GM19035 (cell line): ENCODE data around the gene COL23A1.

ENCODE experiments used
- ATAC-seq: cut with Tn5 transposase; IDR thresholded peaks from one replicate; pipeline ENCODE4 v1.9.1; 2021; ENCODE audit not compliant: unreplicated experiment

The COL23A1 gene

DNA sequence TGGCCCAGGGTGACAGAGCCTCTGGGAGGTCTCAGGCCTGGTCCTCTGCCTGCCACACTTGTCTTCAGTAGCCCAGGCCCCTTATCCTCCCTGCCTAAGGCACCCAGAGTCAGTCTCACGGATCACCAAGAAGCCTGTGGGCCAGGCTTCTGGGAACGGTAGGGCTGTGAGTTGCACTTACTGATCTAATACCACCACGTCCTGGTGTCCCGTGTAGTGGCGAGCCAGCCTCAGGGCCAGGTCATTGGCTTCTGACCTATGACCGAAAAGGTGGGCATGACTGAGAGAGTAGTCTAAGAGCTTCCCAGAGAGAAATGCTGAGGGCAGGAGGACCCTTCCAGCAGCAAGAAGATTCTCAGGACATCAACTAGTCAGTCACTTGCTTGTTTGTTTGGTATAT is 365.0 kb downstream of the COL23A1 start:
- ATAC-seq = no peak

DNA sequence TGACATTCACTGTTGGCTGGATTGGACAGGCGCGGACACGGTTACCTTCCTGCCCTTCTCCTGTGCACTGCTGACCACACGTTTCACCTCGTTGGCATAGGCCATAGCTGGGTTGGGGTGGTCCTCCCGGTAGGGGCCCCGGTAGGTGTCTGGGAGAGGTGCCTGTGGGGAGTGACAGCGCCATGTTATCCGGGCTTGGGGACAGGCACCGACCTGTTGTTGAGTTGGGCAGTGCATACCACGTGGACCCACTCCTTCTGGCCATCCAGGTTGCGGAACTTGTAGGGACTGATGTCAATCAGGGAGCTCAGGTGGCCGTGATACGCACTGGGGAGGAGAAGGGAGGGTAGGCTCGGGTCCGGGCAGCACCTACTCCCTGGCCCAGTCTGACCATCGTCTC is 365.8 kb downstream of the COL23A1 start:
- no peak for ATAC-seq

DNA sequence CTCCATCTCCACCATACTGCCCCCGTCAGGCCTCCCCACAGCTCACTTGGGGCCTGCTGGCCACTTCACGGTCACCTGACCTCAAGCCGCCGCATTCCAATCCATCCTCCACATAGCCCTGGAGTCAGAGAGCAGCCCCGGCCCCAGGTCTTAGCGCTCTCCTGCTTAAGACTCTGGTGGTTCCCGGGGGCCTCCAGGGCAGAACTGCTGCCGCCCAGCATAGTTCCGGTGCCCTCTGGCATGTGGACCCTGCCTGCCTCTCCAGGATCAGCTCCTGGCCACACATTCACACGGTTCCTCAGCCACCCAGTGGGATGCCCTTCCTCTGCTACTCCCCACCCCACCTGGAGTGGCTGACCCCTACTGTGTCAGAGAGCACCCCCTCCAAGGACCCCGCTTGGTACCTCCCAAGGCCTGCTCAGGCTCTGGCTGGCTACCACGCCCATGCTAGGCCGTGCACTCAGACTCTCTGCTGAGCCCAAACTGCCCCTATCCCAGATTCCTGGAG is 366.3 kb downstream of the COL23A1 start:
- ATAC-seq = no peak

DNA sequence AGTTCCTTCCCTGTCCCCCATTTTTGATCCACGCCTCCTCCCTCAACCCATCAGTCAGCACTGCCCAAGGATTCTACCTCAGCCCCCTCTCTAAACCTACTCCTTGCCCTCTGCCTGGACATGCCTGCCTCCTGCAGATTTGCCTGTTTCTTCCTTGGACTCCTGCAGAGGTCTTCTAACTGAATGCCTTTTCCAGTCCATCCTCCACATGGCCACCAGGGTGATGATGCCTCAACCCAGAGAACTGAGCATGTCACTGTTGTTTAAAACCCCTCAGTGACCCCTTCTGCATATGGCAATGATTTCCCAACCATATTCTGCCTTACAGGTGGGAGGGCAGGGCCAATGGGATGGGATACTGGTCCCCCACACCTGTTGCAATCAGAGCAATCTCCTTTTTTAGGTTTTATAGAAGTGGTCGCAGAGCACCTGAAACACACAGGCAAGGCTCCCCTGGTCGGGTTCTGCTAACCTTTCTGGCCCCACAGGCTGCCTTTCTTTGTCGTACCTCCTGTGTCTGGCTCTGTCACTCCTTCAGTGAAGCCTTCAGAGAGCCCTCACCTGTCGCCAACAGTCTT is 366.9 kb downstream of the COL23A1 start:
- ATAC-seq = no peak

DNA sequence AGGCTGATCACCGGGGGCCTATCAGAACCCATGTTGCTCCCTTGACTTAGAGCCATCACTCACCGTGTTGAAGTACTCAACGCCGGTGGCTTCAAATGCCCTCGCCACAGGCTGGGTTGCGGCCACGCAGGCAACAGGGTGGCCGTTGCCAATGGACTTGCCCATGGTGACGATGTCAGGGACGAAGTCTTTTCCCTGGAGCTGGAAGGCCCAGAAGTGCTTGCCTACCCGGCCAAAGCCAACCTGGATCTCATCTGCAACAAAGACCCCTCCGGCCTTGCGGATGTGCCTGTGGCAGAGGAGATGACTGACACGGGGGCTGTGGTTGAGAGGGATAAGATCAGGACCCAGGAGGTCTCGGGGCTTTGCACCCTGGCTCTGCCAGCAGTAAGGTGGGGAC is 367.9 kb downstream of the COL23A1 start:
- no peak for ATAC-seq

DNA sequence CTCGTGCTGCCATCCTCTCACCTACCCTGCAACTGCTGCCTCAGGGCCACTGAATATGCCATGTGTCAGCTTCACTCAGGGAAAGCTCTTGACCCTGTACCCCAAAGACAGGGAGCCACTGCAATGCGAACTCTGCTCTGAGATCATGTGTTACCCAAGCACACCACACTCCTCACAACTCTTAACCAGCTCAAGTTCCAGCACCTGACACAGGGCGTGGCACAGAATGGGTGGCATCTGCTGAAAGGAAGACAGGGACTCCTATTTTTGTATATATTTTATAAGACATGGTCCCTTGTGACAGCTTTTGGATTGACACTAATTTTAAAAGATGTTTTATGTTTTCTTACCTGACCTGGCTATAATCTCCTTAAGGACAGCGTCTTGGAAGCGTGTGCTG is 368.3 kb downstream of the COL23A1 start:
- no peak for ATAC-seq

DNA sequence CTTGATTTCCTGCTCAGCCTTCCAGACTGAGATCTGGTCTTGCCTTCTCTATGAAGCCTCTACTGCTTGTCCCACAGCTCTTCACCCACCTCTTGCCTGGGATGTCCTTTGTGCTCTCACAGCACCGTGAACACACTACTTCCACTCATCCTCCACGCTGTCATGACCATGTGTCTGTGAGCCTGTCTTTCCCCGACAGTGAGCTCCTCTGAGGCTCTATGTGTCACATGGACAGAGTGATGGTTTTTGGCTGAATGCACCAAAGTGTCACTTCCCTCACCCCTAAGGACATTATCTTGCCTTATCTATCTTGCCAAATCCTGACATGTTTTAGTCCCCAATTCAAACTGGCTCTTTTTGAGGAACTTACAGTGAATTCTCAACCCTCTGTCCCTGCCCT is 368.9 kb downstream of the COL23A1 start:
- no peak for ATAC-seq

DNA sequence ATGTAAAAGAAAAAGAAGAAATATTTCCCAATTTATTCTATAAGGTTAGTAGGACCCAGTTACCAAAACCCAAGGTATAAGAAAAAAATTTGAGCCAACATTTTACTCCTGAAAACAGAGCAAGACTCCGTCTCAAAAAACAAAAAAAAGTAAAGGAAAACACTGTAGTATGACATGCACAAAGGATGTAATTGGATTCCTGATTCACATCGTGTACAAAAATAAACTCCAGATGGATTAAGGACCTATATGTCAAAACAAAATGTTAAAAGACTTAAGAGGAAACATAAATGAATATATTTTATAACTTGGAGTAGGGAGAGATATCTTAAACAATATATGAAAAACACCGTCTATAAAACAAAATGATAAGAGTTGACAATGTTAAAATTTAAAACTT is 371.4 kb downstream of the COL23A1 start:
- ATAC-seq = no peak

DNA sequence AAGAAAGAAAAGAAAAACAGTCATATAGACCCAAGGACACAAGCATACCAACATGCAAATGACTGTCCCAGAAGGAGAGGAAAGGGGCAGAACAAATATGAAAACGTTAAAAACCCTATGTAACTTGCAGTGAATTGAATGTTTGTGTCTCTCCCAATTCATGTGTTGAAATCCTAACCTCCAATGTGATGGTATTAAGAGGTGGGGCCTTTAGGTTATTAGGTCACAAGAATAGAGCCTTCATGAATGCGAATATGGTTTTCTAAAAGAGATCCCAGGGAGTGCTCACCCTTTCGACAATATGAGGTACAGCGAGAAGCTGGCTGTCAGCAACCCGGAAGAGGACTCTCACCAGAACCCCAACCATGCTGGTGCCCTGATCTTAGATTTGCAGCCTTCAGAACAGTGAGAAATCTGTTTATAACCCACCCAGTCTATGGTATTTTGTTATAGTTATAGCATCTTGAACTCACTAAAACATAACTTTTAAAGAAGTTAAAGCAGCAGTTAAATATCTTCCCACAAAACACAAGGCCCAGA is 371.9 kb downstream of the COL23A1 start:
- no peak for ATAC-seq

DNA sequence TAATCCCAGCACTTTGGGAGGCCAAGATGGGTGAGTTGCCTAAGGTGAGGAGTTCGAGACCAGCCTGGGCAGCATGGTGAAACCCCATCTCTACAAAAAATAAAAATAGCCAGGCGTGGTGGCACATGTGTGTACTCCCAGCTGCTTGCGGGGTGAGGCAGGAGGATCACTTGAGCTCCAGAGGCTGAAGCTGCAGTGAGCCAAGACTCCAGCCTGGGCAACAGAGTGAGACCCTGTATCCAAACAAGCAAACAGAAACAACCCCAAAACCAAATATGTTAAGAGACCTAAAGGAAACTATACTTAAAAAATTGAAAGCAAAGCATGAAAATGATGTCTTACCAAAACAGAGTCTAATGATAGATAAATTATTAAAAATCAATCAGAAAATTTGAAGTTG is 373.4 kb downstream of the COL23A1 start:
- ATAC-seq = no peak

DNA sequence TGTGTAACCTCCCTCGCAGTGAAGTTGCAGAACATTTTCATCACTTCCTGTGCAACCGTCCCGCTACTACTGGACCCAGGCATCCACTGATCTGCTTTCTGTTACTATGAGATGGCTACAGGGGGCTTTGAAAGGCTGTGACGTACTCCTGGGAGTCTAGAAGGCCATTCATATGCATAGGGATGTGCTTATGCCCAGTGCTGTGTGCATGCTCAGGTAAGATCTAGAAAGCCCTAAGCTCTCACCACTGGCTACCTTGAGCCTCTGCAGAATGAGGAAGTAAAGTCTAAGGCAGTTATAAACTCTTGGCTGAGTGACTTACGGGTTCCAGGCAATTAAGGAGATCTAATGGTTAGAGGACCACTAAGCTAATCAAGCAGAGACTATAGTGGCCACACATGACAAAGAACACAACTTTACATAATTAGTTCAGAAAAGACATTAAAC is 374.1 kb downstream of the COL23A1 start:
- ATAC-seq = no peak

DNA sequence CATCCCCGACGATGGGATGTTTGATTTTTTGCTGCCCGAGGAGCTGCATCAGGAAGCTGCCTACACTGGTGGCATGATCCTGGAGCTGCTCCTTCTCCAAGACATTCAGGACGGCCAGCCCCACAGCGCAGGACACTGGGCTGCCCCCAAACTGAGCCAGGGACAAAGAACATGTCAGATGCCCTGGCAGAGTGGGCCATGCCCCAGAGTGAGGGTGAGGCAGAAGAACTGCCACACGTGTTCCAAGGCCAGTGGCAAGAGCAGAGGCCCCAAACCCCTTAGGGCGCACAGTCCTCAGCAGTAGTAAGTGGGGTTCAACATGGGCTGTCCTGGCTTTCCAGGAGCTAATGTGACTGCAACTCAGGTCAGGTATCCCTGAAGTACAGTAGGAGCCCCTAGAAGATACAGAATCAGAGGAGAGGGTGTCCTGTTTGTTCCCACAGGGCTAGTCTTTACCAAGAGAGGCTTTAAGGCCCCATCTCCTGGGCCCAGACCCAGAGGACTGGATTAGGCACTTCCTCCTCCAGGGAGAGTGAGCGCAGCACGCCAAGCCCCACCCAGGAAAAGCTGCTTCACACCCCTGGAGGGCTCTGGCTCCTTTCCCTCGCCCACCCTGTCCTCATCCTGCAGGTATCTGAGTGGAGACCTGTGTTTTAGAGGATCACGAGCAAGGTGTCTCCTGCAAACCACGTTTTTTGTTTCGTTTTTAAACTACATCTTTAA is 374.8 kb downstream of the COL23A1 start:
- ATAC-seq = no peak

DNA sequence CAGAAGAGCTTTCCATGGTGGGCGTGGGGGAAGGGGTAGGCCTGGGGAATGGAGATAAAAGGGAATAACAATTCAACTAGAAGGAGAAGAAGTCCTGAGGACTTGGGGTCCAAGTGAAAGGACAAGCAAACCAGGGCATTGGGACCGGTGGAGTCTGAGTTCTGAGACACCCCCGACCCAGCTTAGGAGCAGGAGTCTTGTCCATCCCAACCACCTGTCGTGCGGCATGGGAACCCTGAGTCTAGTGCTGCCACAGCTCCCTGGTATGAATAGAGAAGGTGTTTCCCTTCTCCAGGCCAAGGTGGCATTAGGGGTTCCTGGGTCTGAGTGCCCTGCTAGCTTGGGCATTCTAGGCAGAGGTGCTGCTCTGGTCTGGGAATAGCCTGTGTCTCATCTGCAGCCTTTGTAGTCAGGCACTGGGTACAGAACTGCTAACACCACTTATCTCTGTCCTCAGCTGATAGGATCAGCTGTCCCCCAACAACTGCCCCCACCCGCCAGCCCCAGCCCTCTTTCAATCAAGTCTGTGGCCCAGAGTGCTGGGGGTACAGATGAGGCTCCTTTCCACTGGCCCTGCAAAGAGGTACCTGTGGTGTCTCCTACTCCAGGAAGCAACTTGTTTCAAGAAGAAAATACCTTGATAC is 375.9 kb downstream of the COL23A1 start:
- ATAC-seq = no peak

DNA sequence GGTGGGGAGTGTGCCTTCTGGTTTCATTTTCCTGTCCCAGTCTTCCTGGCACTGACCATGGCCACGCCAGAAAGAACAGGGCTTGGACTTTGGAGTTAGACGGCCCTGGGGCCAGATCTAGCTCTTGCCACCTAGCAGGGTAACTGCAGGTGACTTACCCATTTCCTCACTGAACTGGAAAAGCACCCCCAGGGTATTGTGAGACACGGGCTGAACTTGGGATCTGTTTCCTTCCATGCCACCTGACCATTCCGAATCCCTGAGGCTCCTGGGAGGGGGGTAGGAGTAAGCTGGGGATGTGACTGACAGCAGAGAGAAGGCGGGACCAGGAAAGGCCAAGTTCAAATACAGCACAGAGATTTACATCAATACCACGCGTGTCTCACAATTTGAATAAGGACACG is 376.4 kb downstream of the COL23A1 start:
- no peak for ATAC-seq

DNA sequence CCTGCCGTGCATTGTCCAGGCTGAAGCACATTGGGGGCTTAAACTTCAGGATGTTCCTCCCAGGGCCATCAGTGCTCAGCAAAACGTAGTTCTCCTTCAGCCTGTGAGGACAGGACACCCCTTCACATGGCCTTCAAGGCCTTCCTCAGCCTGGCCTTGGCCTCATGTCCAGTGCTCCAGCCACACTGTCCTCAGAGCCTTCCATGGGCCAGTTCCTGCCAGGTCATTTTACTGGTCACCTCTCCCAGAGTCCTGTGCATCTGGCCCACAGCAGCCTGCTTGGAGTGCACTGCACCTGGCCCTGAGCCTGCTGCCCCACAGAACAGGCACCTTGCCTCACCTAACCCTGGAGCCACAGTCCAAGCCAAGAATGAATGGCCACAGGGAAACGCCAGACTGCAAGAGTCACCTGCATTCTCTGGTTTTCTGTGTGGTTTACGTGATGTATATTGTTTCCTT is 377.2 kb downstream of the COL23A1 start:
- ATAC-seq = no peak

DNA sequence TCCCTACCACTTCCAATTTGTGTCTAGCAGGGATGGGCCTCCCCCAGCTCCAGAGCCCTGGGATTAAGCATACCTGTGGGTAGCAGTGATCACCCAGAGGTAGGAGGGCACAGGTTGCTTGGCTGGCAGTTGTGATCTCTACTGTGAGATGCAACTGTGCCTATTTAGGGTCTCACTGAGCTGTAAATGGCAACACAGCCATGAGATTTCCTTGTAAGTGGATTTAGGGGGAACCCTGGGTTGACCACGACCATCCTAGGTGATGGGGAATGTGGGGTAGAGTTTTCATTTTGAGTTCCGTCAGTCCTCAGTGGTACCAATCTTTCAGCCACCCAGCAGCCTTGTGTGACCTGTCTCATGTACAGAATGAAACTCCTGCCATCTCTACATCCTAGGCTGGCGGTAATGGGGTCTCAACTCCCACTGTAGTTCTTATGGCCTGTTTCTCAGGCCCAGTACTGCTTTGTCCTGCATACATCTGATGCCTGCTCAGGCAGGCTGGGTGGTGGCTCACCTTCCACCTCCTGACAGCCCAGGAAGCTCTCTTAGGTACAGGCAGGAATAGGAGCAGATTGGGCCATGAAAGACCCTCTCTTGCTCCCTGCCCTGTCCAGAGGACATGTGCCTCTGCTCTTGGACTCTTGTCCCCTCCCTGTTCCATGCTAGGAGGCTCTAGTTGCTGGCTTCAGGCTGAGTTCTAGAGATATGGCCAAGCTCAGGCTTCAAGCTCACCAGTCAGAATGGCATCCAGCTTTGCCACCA is 377.8 kb downstream of the COL23A1 start:
- ATAC-seq = no peak

DNA sequence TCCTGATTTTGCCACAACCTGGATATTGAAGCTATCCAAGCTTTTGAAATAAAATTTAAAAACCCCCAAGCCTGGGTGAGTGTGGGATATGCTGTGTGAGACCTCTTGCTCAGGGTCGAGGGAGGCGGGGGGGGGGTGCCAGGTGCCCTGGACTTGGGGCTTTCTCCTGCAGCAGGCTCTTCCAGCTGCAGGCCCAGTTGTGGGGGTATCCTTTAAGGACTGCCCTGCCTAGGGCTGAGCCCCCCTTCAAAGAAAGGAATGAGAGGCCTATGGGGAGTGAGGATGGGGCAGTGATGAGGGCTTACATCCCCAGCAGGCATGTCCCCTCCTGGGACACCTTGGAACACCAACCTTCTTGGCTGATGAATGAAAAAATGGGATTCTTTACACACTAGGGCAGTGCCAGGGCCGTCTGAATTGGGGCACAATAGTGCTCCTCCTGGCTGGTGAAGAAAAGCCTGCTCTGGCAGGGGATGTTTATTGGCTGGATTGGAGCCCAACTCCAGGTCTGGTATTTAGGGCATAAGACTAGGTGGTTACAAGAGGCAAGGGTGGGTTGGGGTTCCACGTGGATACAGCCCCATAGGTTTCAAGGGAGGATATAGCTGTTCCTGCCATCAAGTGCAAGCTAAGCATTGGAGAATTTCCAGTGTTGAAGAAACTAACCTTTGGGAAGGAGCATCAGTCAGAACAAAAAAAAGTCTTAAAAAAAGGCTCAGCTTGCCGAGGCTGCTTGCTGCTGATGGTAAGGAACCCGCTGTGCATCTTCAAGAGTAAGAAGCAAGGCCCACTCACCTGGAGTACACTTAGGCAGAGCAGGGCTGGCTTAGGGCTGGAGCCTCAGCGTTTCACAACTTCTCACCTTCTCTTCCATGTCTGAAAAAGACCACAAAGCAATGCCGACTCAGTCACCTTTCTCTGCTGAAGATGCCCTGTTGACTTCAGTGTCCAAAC is 378.8 kb downstream of the COL23A1 start:
- ATAC-seq = no peak

DNA sequence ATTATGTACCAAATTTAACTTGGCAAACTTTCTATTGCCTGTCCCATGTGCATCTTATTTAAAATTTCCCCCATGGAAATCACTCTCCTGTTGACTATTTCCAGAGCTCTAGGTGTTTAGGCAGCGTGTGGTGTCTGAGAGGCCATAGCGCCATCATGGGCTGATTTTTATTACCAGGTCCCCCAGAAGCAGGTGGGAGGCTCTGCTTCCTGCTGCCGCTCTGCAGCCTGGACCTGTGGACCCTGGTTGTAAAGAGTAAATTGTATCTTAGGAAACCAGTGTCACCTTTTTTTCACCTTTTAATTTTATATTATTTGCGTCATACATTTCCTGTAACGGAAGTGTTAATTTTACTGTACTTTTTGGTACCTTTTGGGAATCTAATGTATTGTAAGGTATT is 379.5 kb downstream of the COL23A1 start:
- ATAC-seq = no peak

DNA sequence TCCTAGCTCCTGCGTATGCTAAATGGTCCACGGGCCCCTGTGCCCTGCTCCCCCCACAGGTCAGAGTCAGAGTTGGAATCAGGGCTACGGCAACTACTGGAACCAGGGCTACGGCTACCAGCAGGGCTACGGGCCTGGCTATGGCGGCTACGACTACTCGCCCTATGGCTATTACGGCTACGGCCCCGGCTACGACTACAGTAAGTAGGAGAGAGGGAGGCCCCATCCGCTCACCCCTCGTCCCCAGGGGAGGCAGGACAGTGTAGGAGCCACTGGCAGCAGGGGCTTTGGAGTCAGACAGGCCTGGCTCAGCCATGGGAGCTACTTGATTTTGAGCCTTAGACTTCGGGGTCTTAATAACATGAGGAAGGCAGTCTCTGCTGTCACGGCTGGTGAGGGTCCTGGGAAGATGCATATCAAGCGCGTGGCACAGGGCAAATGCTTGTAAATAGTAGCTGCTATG is 380.1 kb downstream of the COL23A1 start:
- ATAC-seq = no peak
